ENCODE measurements around the gene GYPC.

DNA sequence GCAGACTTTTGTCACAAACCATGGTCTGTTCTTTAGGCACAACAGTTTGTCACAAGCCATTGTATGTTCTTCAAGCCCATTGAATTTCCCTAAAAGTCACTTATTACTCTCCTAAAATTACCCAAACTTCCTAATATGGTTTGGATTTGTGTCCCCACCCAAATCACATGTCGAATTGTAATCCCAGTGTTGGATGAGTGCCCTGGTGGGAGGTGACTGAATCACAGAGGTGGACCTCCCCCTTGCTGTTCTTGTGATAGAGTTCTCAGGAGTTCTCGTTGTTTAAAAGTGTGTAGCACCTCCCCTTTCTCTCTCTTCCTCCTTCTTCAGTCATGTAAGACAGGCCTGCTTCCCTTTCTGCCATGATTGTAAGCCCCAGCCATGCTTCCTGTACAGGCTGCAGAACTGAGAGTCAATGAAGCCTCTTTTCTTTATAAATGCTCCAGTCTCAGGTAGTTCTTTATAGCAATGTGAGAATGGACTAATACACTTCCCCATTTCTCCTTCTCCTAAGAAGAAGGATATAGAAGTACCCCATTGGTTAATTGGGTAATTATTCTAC lies 11.2 kb upstream of the GYPC start:
- TF ChIP-seq, protein P1, sequence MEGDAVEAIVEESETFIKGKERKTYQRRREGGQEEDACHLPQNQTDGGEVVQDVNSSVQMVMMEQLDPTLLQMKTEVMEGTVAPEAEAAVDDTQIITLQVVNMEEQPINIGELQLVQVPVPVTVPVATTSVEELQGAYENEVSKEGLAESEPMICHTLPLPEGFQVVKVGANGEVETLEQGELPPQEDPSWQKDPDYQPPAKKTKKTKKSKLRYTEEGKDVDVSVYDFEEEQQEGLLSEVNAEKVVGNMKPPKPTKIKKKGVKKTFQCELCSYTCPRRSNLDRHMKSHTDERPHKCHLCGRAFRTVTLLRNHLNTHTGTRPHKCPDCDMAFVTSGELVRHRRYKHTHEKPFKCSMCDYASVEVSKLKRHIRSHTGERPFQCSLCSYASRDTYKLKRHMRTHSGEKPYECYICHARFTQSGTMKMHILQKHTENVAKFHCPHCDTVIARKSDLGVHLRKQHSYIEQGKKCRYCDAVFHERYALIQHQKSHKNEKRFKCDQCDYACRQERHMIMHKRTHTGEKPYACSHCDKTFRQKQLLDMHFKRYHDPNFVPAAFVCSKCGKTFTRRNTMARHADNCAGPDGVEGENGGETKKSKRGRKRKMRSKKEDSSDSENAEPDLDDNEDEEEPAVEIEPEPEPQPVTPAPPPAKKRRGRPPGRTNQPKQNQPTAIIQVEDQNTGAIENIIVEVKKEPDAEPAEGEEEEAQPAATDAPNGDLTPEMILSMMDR (IDR thresholded peaks at IDR 0.05; ENCODE audit: insufficient read depth, low read length), result no peak
- TF ChIP-seq, protein P2, sequence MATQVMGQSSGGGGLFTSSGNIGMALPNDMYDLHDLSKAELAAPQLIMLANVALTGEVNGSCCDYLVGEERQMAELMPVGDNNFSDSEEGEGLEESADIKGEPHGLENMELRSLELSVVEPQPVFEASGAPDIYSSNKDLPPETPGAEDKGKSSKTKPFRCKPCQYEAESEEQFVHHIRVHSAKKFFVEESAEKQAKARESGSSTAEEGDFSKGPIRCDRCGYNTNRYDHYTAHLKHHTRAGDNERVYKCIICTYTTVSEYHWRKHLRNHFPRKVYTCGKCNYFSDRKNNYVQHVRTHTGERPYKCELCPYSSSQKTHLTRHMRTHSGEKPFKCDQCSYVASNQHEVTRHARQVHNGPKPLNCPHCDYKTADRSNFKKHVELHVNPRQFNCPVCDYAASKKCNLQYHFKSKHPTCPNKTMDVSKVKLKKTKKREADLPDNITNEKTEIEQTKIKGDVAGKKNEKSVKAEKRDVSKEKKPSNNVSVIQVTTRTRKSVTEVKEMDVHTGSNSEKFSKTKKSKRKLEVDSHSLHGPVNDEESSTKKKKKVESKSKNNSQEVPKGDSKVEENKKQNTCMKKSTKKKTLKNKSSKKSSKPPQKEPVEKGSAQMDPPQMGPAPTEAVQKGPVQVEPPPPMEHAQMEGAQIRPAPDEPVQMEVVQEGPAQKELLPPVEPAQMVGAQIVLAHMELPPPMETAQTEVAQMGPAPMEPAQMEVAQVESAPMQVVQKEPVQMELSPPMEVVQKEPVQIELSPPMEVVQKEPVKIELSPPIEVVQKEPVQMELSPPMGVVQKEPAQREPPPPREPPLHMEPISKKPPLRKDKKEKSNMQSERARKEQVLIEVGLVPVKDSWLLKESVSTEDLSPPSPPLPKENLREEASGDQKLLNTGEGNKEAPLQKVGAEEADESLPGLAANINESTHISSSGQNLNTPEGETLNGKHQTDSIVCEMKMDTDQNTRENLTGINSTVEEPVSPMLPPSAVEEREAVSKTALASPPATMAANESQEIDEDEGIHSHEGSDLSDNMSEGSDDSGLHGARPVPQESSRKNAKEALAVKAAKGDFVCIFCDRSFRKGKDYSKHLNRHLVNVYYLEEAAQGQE (IDR thresholded peaks at IDR 0.05; ENCODE audit: insufficient replicate concordance, low read depth), result no peak
- peak; percentile 86 for TF ChIP-seq SPI1 (IDR thresholded peaks at IDR 0.05; ENCODE audit: borderline replicate concordance, low read depth)
